MM.1S (cell line): ENCODE data around the gene CDC25B.
A peak's percentile ranks its signal among the peaks of the same experiment; 100 is the strongest.

Experiments
- DNase-seq: peaks from one replicate; pipeline ENCODE4 v3.0.0-alpha.2; 2015
- H2AFZ ChIP-seq: fragments of 300-600 bp; sonication (generic); 2 replicates; pipeline ENCODE4 v1.6.0; 2016; ENCODE audit warnings: antibody characterized with exemption, low read length
- H3F3A ChIP-seq: fragments of 300-600 bp; sonication (generic); 2 replicates; pipeline ENCODE4 v1.6.1; 2016; ENCODE audit warnings: mild to moderate bottlenecking, antibody characterized with exemption, low read length, moderate library complexity, mixed read lengths; ENCODE audit not compliant: insufficient read depth
- H3K27ac ChIP-seq: fragments of 300-600 bp; sonication (generic); 2 replicates; pipeline ENCODE4 v1.5.1; 2016; ENCODE audit warnings: mild to moderate bottlenecking, low read length
- H3K27me3 ChIP-seq: fragments of 300-600 bp; sonication (generic); replicated peaks from 2 replicates; pipeline ENCODE4 v1.6.0; 2016; ENCODE audit warnings: low read length; ENCODE audit not compliant: insufficient read depth
- H3K36me3 ChIP-seq: fragments of 300-600 bp; sonication (generic); replicated peaks from 2 replicates; pipeline ENCODE4 v1.6.1; 2016; ENCODE audit warnings: mild to moderate bottlenecking, low read length, mixed read lengths; ENCODE audit not compliant: insufficient read depth
- H3K4me1 ChIP-seq: fragments of 300-600 bp; sonication (generic); 2 replicates; pipeline ENCODE4 v1.6.1; 2016; ENCODE audit warnings: low read length, mixed read lengths
- H3K4me2 ChIP-seq: fragments of 300-600 bp; sonication (generic); 2 replicates; pipeline ENCODE4 v1.6.0; 2016; ENCODE audit warnings: low read depth, low read length
- H3K4me3 ChIP-seq: fragments of 300-600 bp; sonication (generic); 2 replicates; pipeline ENCODE4 v1.5.1; 2016; ENCODE audit warnings: low read length, mixed read lengths
- H3K79me2 ChIP-seq: fragments of 300-600 bp; sonication (generic); 2 replicates; pipeline ENCODE4 v1.6.1; 2016; ENCODE audit warnings: mixed run types, low read length, mixed read lengths
- H3K9ac ChIP-seq: fragments of 300-600 bp; sonication (generic); 2 replicates; pipeline ENCODE4 v1.6.1; 2016; ENCODE audit warnings: low read length, mixed read lengths
- H3K9me2 ChIP-seq: fragments of 300-600 bp; sonication (generic); replicated peaks from 2 replicates; pipeline ENCODE4 v1.6.1; 2016; ENCODE audit warnings: mild to moderate bottlenecking, low read length, mixed read lengths; ENCODE audit not compliant: insufficient read depth
- H3K9me3 ChIP-seq: fragments of 300-600 bp; sonication (generic); replicated peaks from 2 replicates; pipeline ENCODE4 v1.6.1; 2016; ENCODE audit warnings: mild to moderate bottlenecking, low read length, mixed read lengths; ENCODE audit not compliant: insufficient read depth
- H4K20me1 ChIP-seq: fragments of 300-600 bp; sonication (generic); 2 replicates; pipeline ENCODE4 v1.6.1; 2016; ENCODE audit warnings: mild to moderate bottlenecking, low read length, moderate library complexity, mixed read lengths; ENCODE audit not compliant: insufficient read depth
- CTCF ChIP-seq: fragments of 300-600 bp; sonication (generic); IDR thresholded peaks from 2 replicates; pipeline ENCODE4 v1.5.1; 2016; ENCODE audit warnings: antibody characterized with exemption, low read length, mixed read lengths
- EZH2 ChIP-seq: fragments of 300-600 bp; sonication (generic); optimal IDR thresholded peaks from 2 replicates; pipeline ENCODE3; 2017; ENCODE audit warnings: low read depth, mild to moderate bottlenecking, antibody characterized with exemption, low read length, mixed read lengths
- EZH2phosphoT487 ChIP-seq: fragments of 300-600 bp; sonication (generic); IDR thresholded peaks from 2 replicates; pipeline ENCODE4 v1.6.1; 2018; ENCODE audit warnings: antibody characterized with exemption, low read length

CDC25B gene

GRCh38 chr20:3795511-3796468 is at the start of gene CDC25B:
TSS of gene CDC25B (plus strand) at chr20:3796310. CDS start at chr20:3796532, 222 bp downstream.
- DNase-seq, result peak; percentile 93
- no peaks in the 10 kb centered on the region for H3K27me3 ChIP-seq
- peaks cover 32% of the 10 kb centered on the region for H3K4me1 ChIP-seq
- H3F3A ChIP-seq, result peaks cover 21% of the 10 kb centered on the region
- no peaks in the 10 kb centered on the region for H4K20me1 ChIP-seq
- peaks cover 40% of the 10 kb centered on the region for H3K79me2 ChIP-seq
- peak within 1 kb of the TSS; percentile 90 for H3K4me3 ChIP-seq
- H3K9me2 ChIP-seq, result no peaks in the 10 kb centered on the region
- no peaks in the 10 kb centered on the region; the same call in 1 of the 2 replicates for H3K36me3 ChIP-seq
- peak within 1 kb of the TSS; percentile 84 for H3K9ac ChIP-seq
- TF ChIP-seq CTCF (peak; percentile 45), EZH2phosphoT487 (no peak)
- H2AFZ ChIP-seq, result peak within 1 kb of the TSS; percentile 90
- H3K27ac ChIP-seq, result peak within 1 kb of the TSS; percentile 94
- peak within 1 kb of the TSS; percentile 88 for H3K4me2 ChIP-seq
- no peaks in the 10 kb centered on the region for H3K9me3 ChIP-seq

DNA sequence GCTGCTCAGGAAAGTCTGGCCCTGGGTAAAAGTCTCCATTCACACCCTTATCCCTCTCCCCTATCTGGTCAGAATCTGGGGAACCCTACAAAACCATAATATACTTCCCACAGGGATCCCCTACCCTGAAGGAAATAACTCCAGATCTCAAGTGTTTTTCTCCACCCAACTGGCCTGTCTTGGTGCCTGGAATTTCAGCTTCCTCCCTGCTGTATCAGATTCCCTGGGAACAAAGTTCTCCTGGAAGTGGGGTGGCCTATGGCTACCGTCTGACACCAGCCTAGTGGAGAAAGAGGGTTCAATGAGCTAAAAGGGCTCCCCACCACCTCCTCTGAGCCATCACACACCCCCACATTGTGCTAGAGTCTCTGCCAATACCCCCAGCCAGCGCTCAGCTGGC is 48.6 kb upstream of the CDC25B start:
- DNase-seq, result no peak
- Histone ChIP-seq H3K4me1 (no peaks in the 10 kb centered on the region), H3K27ac (no peak overlapping the region), H3K4me2 (no peak overlapping the region), H3K79me2 (no peaks in the 10 kb centered on the region), H3K9ac (no peak overlapping the region), H3K4me3 (no peak overlapping the region), H3K9me3 (no peaks in the 10 kb centered on the region), H3F3A (no peaks in the 10 kb centered on the region), H2AFZ (no peak overlapping the region), H3K9me2 (no peaks in the 10 kb centered on the region), H4K20me1 (no peaks in the 10 kb centered on the region), H3K27me3 (peaks cover 14% of the 10 kb centered on the region), H3K36me3 (no peaks in the 10 kb centered on the region)
- no peak for TF ChIP-seq CTCF
- no peak for TF ChIP-seq EZH2phosphoT487
- no peak for TF ChIP-seq EZH2

- no peak for TF ChIP-seq EZH2
- TF ChIP-seq CTCF, result no peak
- TF ChIP-seq EZH2phosphoT487, result no peak
- no peak overlapping the region for H3K9ac ChIP-seq
- no peaks in the 10 kb centered on the region for H3K4me1 ChIP-seq
- H3K79me2 ChIP-seq, result no peaks in the 10 kb centered on the region
- no peak overlapping the region for H3K4me3 ChIP-seq
- no peaks in the 10 kb centered on the region for H3K9me3 ChIP-seq
- DNase-seq, result no peak
- H2AFZ ChIP-seq, result no peak overlapping the region
- H3K36me3 ChIP-seq, result no peaks in the 10 kb centered on the region
- no peaks in the 10 kb centered on the region for H4K20me1 ChIP-seq
- no peak overlapping the region for H3K4me2 ChIP-seq
- H3K9me2 ChIP-seq, result no peaks in the 10 kb centered on the region
- H3K27ac ChIP-seq, result no peak overlapping the region
- H3F3A ChIP-seq, result no peaks in the 10 kb centered on the region
- H3K27me3 ChIP-seq, result peaks cover 14% of the 10 kb centered on the region
Measured at GRCh38 chr20:3748073-3748472, 48.0 kb upstream of the CDC25B start.
